HG03457 (cell line): ENCODE measurements around the gene ARHGAP25.

ENCODE experiments used
- ATAC-seq: cut with Tn5 transposase; IDR thresholded peaks from one replicate; pipeline ENCODE4 v1.9.1; 2021; ENCODE audit warnings: moderate number of reproducible peaks; ENCODE audit not compliant: unreplicated experiment

The ARHGAP25 gene

GRCh38 chr2:68734688-68735525 lies at the start of gene ARHGAP25:
Gene ARHGAP25, plus strand, starts transcription at chr2:68734811. Its CDS starts 389 bp downstream, at chr2:68735200.
- peak; percentile 45 for ATAC-seq

GRCh38 chr2:68686178-68686577 lies 48.4 kb upstream of the ARHGAP25 start:
- ATAC-seq = no peak

- ATAC-seq = no peak
These were observed 47.6 kb upstream of the ARHGAP25 start for GRCh38 chr2:68687018-68687417.

GRCh38 chr2:68689553-68690537 lies 44.8 kb upstream of the ARHGAP25 start:
- peak; percentile 82 for ATAC-seq

- ATAC-seq = no peak
These were observed 43.8 kb upstream of the ARHGAP25 start for GRCh38 chr2:68690851-68691250.

GRCh38 chr2:68692511-68692910 lies 42.1 kb upstream of the ARHGAP25 start:
- no peak for ATAC-seq

GRCh38 chr2:68693951-68694350 lies 40.7 kb upstream of the ARHGAP25 start:
- no peak for ATAC-seq

GRCh38 chr2:68695971-68696370 lies 38.6 kb upstream of the ARHGAP25 start:
- no peak for ATAC-seq

- no peak for ATAC-seq
These were observed 38.1 kb upstream of the ARHGAP25 start for GRCh38 chr2:68696554-68696953.

- no peak for ATAC-seq
These were observed 35.8 kb upstream of the ARHGAP25 start for GRCh38 chr2:68698567-68699377.

GRCh38 chr2:68700560-68700959 lies 34.1 kb upstream of the ARHGAP25 start:
- ATAC-seq = no peak

- no peak for ATAC-seq
These were observed 28.0 kb upstream of the ARHGAP25 start for GRCh38 chr2:68706637-68707036.

GRCh38 chr2:68708629-68709028 lies 26.0 kb upstream of the ARHGAP25 start:
- ATAC-seq = no peak

- no peak for ATAC-seq
These were observed 25.1 kb upstream of the ARHGAP25 start for GRCh38 chr2:68709421-68709911.

GRCh38 chr2:68710336-68710735 lies 24.3 kb upstream of the ARHGAP25 start:
- ATAC-seq = no peak

GRCh38 chr2:68710756-68711155 lies 23.9 kb upstream of the ARHGAP25 start:
- ATAC-seq = no peak

GRCh38 chr2:68714866-68715265 lies 19.7 kb upstream of the ARHGAP25 start:
- ATAC-seq = peak; percentile 63

- peak; percentile 47 for ATAC-seq
These were observed 19.1 kb upstream of the ARHGAP25 start for GRCh38 chr2:68715353-68716041.

- no peak for ATAC-seq
These were observed 17.9 kb upstream of the ARHGAP25 start for GRCh38 chr2:68716604-68717304.
